B cell (primary cell): ENCODE results near the gene GPR151.

Source experiments
- CTCF ChIP-seq: fragments of 200-600 bp; IDR thresholded peaks from one replicate; pipeline ENCODE4 v1.8.0; 2022; ENCODE audit warnings: antibody characterized with exemption, mild to moderate bottlenecking
- EZH2 ChIP-seq: IDR thresholded peaks from 2 replicates; pipeline ENCODE4 v1.6.1; 2012; ENCODE audit warnings: borderline replicate concordance, low read depth, mild to moderate bottlenecking, moderate library complexity, low read length; ENCODE audit not compliant: insufficient read depth, poor library complexity, severe bottlenecking

- no peak for TF ChIP-seq CTCF
- no peak for TF ChIP-seq EZH2
Observed at GRCh38 chr5:146516151-146516475, at the start of gene GPR151.
